H1 (cell line): ENCODE data around the gene MAGI1.

Source experiments
- CBX5 ChIP-seq: fragments of 300-800, 300-1000 bp; sonication (generic); IDR thresholded peaks from 2 replicates; pipeline ENCODE4 v1.7.1; 2016; ENCODE audit warnings: antibody characterized with exemption, low read length, low read depth
- CTCF ChIP-seq, 3 experiments: IDR thresholded peaks; 1 replicate in 2 of 3; 2 replicates in 1 of 3; pipeline versions ENCODE4 v1.5.1 to v1.6.1; 2011; ENCODE audit warnings: low read length in 3 of 3, mild to moderate bottlenecking in 3 of 3, inconsistent platforms in 2 of 3, low read depth in 1 of 3, moderate library complexity in 1 of 3; ENCODE audit not compliant: insufficient read depth in 1 of 3; ENCODE audit errors: control extremely low read depth in 1 of 3
- EGR1 ChIP-seq: IDR thresholded peaks from 2 replicates; pipeline ENCODE4 v1.6.1; 2011; ENCODE audit warnings: low read depth, low read length, borderline replicate concordance
- EZH2 ChIP-seq: fragments of 200-600 bp; sonication (generic); IDR thresholded peaks from 2 replicates; pipeline ENCODE4 v1.7.1; 2012; ENCODE audit warnings: low read depth, mild to moderate bottlenecking, moderate library complexity, low read length, inconsistent platforms; ENCODE audit not compliant: severe bottlenecking
- POLR2AphosphoS5 ChIP-seq: IDR thresholded peaks from 2 replicates; pipeline ENCODE4 v1.6.1; 2011; ENCODE audit warnings: low read depth, low read length
- RAD21 ChIP-seq, 2 experiments: IDR thresholded peaks in 1 of 2; conservative IDR thresholded peaks in 1 of 2; 2 replicates each; pipeline ENCODE4 v1.6.1; 2011; ENCODE audit warnings: low read depth in 2 of 2, low read length in 2 of 2, improper control_type of control experiment in 1 of 2, inconsistent platforms in 1 of 2, mild to moderate bottlenecking in 1 of 2, moderate library complexity in 1 of 2
- USF2 ChIP-seq: IDR thresholded peaks from 2 replicates; pipeline ENCODE4 v1.6.1; 2011; ENCODE audit warnings: low read length, improper control_type of control experiment
- YY1 ChIP-seq: IDR thresholded peaks from 2 replicates; pipeline ENCODE4 v1.6.1; 2011; ENCODE audit warnings: low read depth, mild to moderate bottlenecking, low read length

- no peak for TF ChIP-seq CTCF (IDR thresholded peaks at IDR 0.05; ENCODE audit: control extremely low read depth in 1 of 3, insufficient read depth in 1 of 3, low read depth in 1 of 3, low read length in 3 of 3)
- TF ChIP-seq CBX5, result no peak
- no peak for TF ChIP-seq EZH2
- TF ChIP-seq USF2, result no peak
- no peak for TF ChIP-seq EGR1
- TF ChIP-seq YY1, result no peak
- no peak for TF ChIP-seq POLR2AphosphoS5
- no peak for TF ChIP-seq RAD21 (IDR thresholded peaks at IDR 0.05 in 1 of 2, conservative IDR thresholded peaks at IDR 0.05 in 1 of 2; ENCODE audit: low read depth in 2 of 2, low read length in 2 of 2)
These were observed 437.8 kb downstream of the MAGI1 start for GRCh38 chr3:65600888-65601287.
